ENCODE results near the gene RALGDS. TPM values are rescaled to one million over a fixed set of nuclear protein-coding genes. Genes with fewer than 3 reads are reported as not detected.

RALGDS gene
- total RNA-seq, 3 donors from 2014 or later, result 38.3 to 59.4 (median 44.2) TPM

GRCh38 chr9:133118179-133118520 is 2.9 kb downstream of the RALGDS start:
- intact Hi-C loops (cut with DNase I, micrococcal nuclease), result no loop called here
- Histone ChIP-seq H3K9me3 (no peaks in the 10 kb centered on the region), H3K4me3 (no peak overlapping the region), H3K4me1 (ENCODE audit: low read depth) (peaks cover 62% of the 10 kb centered on the region), H3K36me3 (ENCODE audit: low read depth) (no peaks in the 10 kb centered on the region)
- TF ChIP-seq CTCF (IDR thresholded peaks at IDR 0.05), result no peak
- DNase-seq, result peak in 1 of 3 donors; percentile 22
- ATAC-seq, result no peak

GRCh38 chr9:133117271-133118178 is 3.5 kb downstream of the RALGDS start:
- H3K4me3 ChIP-seq, result no peak overlapping the region
- H3K4me1 ChIP-seq (ENCODE audit: low read depth), result peaks cover 58% of the 10 kb centered on the region
- intact Hi-C loops (cut with DNase I, micrococcal nuclease), result no loop called here
- no peaks in the 10 kb centered on the region for H3K36me3 ChIP-seq (ENCODE audit: low read depth)
- TF ChIP-seq CTCF (IDR thresholded peaks at IDR 0.05), result no peak
- DNase-seq (peak in 2 of 3 donors; percentile 53 to 70), ATAC-seq (no peak)
- no peaks in the 10 kb centered on the region for H3K9me3 ChIP-seq

- intact Hi-C loops (cut with DNase I, micrococcal nuclease), result no loop called here
- Histone ChIP-seq H3K9me3 (no peaks in the 10 kb centered on the region), H3K36me3 (ENCODE audit: low read depth) (no peaks in the 10 kb centered on the region), H3K4me3 (no peak overlapping the region), H3K4me1 (ENCODE audit: low read depth) (peaks cover 57% of the 10 kb centered on the region)
- peak in 2 of 3 donors; percentile 58 to 63 for DNase-seq
- ATAC-seq, result peak; percentile 5
- TF ChIP-seq CTCF (IDR thresholded peaks at IDR 0.05), result no peak
These were observed 4.5 kb downstream of the RALGDS start for GRCh38 chr9:133116346-133117231.

- H3K36me3 ChIP-seq (ENCODE audit: low read depth), result no peaks in the 10 kb centered on the region
These were observed 5.3 kb downstream of the RALGDS start for GRCh38 chr9:133115604-133116345.

More at GRCh38 chr9:133115604-133116345, 5.3 kb downstream of the RALGDS start:
- Histone ChIP-seq H3K4me3 (no peak overlapping the region), H3K4me1 (ENCODE audit: low read depth) (peaks cover 53% of the 10 kb centered on the region), H3K9me3 (no peaks in the 10 kb centered on the region)
- intact Hi-C loops (cut with DNase I, micrococcal nuclease), result no loop called here
- DNase-seq, result peak in 2 of 3 donors; percentile 36 to 51
- no peak for TF ChIP-seq CTCF (IDR thresholded peaks at IDR 0.05)
- peak; percentile 4 for ATAC-seq
